A549 (cell line): ENCODE results near the gene RAB20.

Source experiments
- CEBPB ChIP-seq, 2 experiments: fragments of >200 bp in 1 of 2; sonication (Bioruptor Twin) in 1 of 2; formaldehyde crosslinking in 1 of 2; IDR thresholded peaks; 2 replicates each; pipeline ENCODE4 v1.6.1; 2012 to 2016
- HOXB13 ChIP-seq: fragments of 250-450 bp; sonication (Bioruptor Pico); IDR thresholded peaks from 2 replicates; pipeline ENCODE4 v1.5.0; 2020; ENCODE audit warnings: low read depth, mild to moderate bottlenecking, moderate library complexity
- JUN ChIP-seq, 2 experiments: fragments of >200 bp; sonication (Bioruptor Twin); formaldehyde crosslinking; IDR thresholded peaks; 2 replicates in 1 of 2; 3 replicates in 1 of 2; pipeline ENCODE4 v1.6.1; 2016 to 2017
- MAX ChIP-seq: IDR thresholded peaks from 2 replicates; pipeline ENCODE4 v1.6.1; 2012
- MAZ ChIP-seq: fragments of 150-350 bp; IDR thresholded peaks from 2 replicates; pipeline ENCODE4 v1.6.1; 2014; ENCODE audit warnings: antibody characterized with exemption, low read depth, low read length, borderline replicate concordance
- PHF8 ChIP-seq: fragments of 200-600 bp; sonication (generic); IDR thresholded peaks from 2 replicates; pipeline ENCODE4 v1.6.1; 2016; ENCODE audit warnings: low read depth, mild to moderate bottlenecking, antibody characterized with exemption, moderate library complexity, borderline replicate concordance
- POLR2A ChIP-seq: IDR thresholded peaks from 2 replicates; pipeline ENCODE4 v1.6.1; 2012; ENCODE audit warnings: mild to moderate bottlenecking, low read length
- RAD21 ChIP-seq, 2 experiments: fragments of >200 bp in 1 of 2; sonication (Bioruptor Twin) in 1 of 2; formaldehyde crosslinking in 1 of 2; IDR thresholded peaks in 1 of 2; conservative IDR thresholded peaks in 1 of 2; 2 replicates in 1 of 2; 3 replicates in 1 of 2; pipeline ENCODE4 v1.6.1; 2012 to 2018; ENCODE audit warnings: inconsistent platforms in 1 of 2
- REST ChIP-seq: fragments of 200-600 bp; sonication (generic); IDR thresholded peaks from 2 replicates; pipeline ENCODE4 v1.6.1; 2016; ENCODE audit warnings: antibody characterized with exemption, mild to moderate bottlenecking, moderate library complexity
- RNF2 ChIP-seq: fragments of 200-600 bp; sonication (generic); IDR thresholded peaks from 2 replicates; pipeline ENCODE4 v1.6.1; 2016; ENCODE audit warnings: low read depth, mild to moderate bottlenecking, antibody characterized with exemption, moderate library complexity, borderline replicate concordance
- TF ChIP-seq, protein P1 (sequence below): fragments of >200 bp; sonication (Bioruptor Twin); formaldehyde crosslinking; IDR thresholded peaks from 3 replicates; pipeline ENCODE4 v1.5.1; 2016
- TF ChIP-seq, protein P2 (sequence below): fragments of 450-650 bp; IDR thresholded peaks from 2 replicates; pipeline ENCODE4 v1.6.1; 2014; ENCODE audit warnings: antibody characterized with exemption
- TF ChIP-seq, protein P3 (sequence below): fragments of 250-450 bp; sonication (Bioruptor Pico); IDR thresholded peaks from 2 replicates; pipeline ENCODE4 v1.5.0; 2021; ENCODE audit warnings: mild to moderate bottlenecking, moderate library complexity, borderline replicate concordance
- TF ChIP-seq, protein P4 (sequence below): IDR thresholded peaks from 2 replicates; pipeline ENCODE4 v1.6.1; 2012

GRCh38 chr13:110540871-110541525 is 20.5 kb downstream of the RAB20 start:
- TF ChIP-seq, protein P1, sequence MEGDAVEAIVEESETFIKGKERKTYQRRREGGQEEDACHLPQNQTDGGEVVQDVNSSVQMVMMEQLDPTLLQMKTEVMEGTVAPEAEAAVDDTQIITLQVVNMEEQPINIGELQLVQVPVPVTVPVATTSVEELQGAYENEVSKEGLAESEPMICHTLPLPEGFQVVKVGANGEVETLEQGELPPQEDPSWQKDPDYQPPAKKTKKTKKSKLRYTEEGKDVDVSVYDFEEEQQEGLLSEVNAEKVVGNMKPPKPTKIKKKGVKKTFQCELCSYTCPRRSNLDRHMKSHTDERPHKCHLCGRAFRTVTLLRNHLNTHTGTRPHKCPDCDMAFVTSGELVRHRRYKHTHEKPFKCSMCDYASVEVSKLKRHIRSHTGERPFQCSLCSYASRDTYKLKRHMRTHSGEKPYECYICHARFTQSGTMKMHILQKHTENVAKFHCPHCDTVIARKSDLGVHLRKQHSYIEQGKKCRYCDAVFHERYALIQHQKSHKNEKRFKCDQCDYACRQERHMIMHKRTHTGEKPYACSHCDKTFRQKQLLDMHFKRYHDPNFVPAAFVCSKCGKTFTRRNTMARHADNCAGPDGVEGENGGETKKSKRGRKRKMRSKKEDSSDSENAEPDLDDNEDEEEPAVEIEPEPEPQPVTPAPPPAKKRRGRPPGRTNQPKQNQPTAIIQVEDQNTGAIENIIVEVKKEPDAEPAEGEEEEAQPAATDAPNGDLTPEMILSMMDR, result no peak
- TF ChIP-seq MAX (no peak), RAD21 (conservative IDR thresholded peaks at IDR 0.05 in 1 of 2, IDR thresholded peaks at IDR 0.05 in 1 of 2) (no peak), CEBPB (IDR thresholded peaks at IDR 0.05) (no peak), RNF2 (no peak), POLR2A (no peak), JUN (IDR thresholded peaks at IDR 0.05) (no peak), PHF8 (no peak), HOXB13 (no peak), MAZ (no peak), REST (no peak)
- TF ChIP-seq, protein P2, sequence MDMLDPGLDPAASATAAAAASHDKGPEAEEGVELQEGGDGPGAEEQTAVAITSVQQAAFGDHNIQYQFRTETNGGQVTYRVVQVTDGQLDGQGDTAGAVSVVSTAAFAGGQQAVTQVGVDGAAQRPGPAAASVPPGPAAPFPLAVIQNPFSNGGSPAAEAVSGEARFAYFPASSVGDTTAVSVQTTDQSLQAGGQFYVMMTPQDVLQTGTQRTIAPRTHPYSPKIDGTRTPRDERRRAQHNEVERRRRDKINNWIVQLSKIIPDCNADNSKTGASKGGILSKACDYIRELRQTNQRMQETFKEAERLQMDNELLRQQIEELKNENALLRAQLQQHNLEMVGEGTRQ, result no peak
- TF ChIP-seq, protein P3, sequence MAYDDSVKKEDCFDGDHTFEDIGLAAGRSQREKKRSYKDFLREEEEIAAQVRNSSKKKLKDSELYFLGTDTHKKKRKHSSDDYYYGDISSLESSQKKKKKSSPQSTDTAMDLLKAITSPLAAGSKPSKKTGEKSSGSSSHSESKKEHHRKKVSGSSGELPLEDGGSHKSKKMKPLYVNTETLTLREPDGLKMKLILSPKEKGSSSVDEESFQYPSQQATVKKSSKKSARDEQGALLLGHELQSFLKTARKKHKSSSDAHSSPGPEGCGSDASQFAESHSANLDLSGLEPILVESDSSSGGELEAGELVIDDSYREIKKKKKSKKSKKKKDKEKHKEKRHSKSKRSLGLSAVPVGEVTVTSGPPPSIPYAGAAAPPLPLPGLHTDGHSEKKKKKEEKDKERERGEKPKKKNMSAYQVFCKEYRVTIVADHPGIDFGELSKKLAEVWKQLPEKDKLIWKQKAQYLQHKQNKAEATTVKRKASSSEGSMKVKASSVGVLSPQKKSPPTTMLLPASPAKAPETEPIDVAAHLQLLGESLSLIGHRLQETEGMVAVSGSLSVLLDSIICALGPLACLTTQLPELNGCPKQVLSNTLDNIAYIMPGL (CRISPR knock-in tag), result no peak
- TF ChIP-seq, protein P4, sequence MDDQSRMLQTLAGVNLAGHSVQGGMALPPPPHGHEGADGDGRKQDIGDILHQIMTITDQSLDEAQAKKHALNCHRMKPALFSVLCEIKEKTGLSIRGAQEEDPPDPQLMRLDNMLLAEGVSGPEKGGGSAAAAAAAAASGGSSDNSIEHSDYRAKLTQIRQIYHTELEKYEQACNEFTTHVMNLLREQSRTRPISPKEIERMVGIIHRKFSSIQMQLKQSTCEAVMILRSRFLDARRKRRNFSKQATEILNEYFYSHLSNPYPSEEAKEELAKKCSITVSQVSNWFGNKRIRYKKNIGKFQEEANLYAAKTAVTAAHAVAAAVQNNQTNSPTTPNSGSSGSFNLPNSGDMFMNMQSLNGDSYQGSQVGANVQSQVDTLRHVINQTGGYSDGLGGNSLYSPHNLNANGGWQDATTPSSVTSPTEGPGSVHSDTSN, result no peak
